ENCODE data around the gene BICC1. TPM values are rescaled to one million over a fixed set of nuclear protein-coding genes. Genes with fewer than 3 reads are reported as not detected.

The BICC1 gene
- total RNA-seq, 1 experiment from 2014 or later, result 105 TPM

DNA sequence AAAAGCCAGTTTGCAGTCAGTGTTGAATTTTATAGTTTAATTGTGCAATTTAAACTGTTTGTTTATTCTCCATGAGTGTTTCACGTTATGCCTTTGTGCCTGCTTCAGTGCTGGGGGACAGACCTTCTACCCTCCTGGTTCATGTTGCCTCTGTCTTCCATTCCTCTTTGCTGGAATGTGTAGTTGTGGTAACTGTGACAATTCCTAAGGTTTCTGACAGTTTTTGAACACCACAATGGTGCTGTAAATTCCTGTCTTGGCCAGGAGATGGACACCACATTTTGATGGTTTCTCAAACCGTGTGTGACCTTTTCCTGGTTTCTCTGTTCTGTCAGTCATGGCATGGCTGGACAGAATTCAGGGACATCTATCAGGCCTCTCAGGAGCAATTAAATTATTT is 201.7 kb downstream of the BICC1 start:
- no peak for DNase-seq (ENCODE audit: low read depth)
- in situ Hi-C loops (cut with HindIII; ENCODE audit: low pct_unique_long_range_greater_than_20kb, low sequenced_read_pairs), result no loop called here

DNA sequence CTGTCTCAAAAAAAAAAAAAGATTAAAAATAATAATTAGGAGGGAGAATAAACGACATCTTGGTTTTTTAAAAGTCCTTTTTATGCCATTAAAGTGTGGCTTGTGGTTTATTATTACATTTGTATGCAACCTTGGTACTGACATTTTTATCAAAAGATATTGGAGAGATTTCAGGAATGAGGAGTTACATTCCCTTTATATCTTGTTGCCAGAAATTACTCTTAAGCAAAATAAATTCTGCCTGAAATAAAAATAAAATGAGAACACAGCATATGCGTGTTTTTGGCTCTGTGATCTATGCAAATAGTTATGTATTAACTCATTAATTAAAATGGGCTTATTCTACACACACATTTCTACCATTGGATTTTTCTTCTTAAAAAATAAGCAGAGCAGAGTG is 202.4 kb downstream of the BICC1 start:
- in situ Hi-C loops (cut with HindIII; ENCODE audit: low pct_unique_long_range_greater_than_20kb, low sequenced_read_pairs), result no loop called here
- DNase-seq (ENCODE audit: low read depth), result no peak

DNA sequence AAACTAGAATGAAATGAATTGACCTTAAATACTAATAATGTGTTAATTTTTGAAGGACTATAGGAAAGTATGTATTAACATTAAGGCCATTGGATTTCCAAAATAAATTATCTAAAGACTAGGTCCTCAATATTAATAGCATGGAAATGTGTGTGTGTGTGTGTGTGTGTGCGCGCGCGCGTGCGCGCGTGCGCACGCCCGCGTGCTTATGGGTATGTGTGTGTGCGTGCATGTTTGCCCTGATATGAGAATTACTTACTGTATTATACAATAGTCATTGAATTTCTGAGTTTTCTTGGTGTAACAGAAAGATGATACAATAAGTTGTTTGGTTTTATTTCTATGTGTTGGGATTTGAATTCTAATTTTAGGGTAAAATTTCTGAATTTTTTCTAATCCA is 205.9 kb downstream of the BICC1 start:
- in situ Hi-C loops (cut with HindIII; ENCODE audit: low pct_unique_long_range_greater_than_20kb, low sequenced_read_pairs), result no loop called here
- DNase-seq (ENCODE audit: low read depth), result no peak

DNA sequence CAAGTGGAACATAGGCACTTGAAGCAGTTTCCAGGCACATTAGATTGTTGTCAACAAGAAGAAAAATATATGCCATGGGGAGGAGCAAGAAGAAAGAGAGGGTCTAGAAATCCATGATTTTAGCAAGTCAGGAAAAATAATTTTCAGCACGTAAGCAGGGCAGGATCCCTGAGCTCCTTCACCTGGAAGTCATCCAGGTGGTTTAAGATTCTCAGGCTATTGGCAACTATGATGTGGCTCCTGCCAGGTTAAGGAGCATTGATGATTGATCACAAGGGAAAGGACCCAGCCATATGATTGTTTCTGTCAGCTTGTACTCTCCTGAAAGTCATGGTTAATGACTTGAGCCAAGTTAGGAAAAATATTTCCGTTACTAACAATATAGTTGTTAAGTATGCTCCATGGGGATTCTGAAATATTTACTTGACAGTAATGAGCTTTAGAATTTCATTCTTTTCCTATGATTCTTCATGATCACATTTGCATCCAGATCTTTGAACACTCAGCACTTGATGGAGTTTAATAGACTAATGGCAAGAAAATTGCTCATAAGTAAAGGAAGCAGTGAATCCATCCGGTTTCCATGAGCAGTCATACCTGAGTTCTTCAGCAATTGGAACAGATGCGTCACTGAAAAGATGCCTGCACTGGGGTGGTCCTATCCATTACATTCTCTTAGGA is 209.1 kb downstream of the BICC1 start:
- no peak for DNase-seq (ENCODE audit: low read depth)
- in situ Hi-C loops (cut with HindIII; ENCODE audit: low pct_unique_long_range_greater_than_20kb, low sequenced_read_pairs), result no loop called here

DNA sequence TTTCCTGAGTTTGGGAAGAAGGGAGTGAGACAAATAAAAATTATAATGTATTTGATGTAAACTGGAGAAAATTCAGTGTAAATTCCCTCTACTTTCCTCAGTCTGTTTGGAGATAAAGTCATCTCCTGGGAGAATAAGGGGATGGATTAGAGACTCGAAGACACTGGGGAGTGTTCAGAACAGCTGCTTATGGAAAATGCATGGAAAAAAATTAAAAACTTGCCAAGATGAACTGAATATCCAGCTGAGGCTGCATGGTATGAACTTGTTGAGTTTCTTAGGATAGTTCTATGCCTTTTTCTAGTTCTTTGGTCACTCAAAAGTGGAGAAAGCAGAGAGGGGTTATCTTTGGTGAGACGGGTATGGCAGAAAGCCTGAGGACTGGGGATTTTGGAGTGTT is 210.5 kb downstream of the BICC1 start:
- in situ Hi-C loops (cut with HindIII; ENCODE audit: low pct_unique_long_range_greater_than_20kb, low sequenced_read_pairs), result no loop called here
- no peak for DNase-seq (ENCODE audit: low read depth)

DNA sequence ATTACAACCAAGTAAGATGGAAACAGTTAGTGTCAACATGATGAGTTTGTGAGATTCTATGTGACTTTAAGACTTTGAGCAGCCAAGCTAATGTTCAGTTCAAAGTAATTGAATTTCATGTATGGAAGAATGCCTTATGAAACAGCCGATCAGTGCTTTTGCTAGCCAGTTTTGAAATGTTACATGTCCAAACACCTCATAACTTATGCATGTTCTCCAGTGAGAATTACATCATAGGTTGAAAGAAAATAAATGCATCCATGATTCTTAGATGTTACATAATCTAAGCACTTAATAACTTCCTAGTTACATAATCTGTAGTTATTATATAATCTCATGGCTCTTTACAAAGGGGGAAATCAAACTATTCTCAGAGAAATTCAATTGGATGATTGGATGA is 211.3 kb downstream of the BICC1 start:
- no peak for DNase-seq (ENCODE audit: low read depth)

DNA sequence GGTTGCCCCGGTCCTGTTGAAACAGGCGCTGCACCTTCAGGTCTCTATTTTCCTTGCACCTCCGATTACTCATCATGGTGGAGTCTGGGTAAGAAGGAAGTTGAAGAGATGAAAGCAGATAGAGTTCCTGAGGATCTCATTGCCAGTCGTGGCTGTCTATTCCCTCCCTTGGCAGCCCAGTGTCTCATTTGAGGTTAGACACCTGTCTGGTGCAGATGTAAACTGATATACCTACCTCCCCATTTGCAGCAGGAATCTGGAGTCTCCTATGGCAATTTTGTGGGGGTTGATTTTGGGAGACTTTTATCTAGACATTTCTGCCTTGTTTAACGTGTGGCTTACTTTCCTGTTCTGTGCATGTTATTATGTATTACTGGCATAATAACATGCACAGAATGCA is 212.1 kb downstream of the BICC1 start:
- no peak for DNase-seq (ENCODE audit: low read depth)
- in situ Hi-C loops (cut with HindIII; ENCODE audit: low pct_unique_long_range_greater_than_20kb, low sequenced_read_pairs), result no loop called here

More for the DNA sequence above, 211.3 kb downstream of the BICC1 start:
- in situ Hi-C loops (cut with HindIII; ENCODE audit: low pct_unique_long_range_greater_than_20kb, low sequenced_read_pairs), result no loop called here

DNA sequence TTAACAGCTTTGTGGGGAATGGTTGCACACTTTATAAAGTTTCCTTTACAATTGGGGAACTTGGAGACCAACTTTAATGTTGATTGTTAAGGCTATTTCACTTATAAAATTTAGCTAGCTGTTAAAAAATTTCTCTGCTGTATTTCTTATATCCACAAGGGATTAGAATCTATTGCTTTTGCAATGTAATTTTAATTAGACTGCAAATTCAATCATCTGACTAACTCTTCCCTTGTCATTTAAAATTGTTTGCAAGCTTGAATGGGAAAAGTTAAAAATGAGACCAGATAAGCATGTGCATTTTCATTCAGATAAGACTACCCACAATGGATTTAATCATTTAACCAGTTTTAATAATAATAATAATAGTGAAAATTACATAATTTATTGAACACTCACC is 213.2 kb downstream of the BICC1 start:
- DNase-seq (ENCODE audit: low read depth), result no peak
- in situ Hi-C loops (cut with HindIII; ENCODE audit: low pct_unique_long_range_greater_than_20kb, low sequenced_read_pairs), result no loop called here

DNA sequence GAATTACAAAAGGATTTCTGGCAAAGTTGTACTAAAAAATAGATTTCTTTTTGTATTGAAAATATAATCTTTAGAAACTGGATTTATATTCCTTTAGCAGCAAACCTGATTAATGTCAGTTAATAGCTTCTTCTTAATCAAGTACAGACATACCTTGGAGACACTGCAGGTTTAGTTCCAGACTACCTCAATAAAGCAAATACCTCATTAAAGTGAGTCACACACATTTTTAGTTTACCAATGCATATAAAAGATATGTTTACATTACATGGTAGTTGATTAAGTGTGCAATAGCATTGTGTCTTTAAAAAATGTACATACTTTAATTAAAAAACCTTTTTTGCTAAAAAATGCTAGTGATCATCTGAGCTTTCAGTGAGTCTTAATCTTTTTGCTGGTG is 215.0 kb downstream of the BICC1 start:
- no peak for DNase-seq (ENCODE audit: low read depth)
- in situ Hi-C loops (cut with HindIII; ENCODE audit: low pct_unique_long_range_greater_than_20kb, low sequenced_read_pairs), result no loop called here

DNA sequence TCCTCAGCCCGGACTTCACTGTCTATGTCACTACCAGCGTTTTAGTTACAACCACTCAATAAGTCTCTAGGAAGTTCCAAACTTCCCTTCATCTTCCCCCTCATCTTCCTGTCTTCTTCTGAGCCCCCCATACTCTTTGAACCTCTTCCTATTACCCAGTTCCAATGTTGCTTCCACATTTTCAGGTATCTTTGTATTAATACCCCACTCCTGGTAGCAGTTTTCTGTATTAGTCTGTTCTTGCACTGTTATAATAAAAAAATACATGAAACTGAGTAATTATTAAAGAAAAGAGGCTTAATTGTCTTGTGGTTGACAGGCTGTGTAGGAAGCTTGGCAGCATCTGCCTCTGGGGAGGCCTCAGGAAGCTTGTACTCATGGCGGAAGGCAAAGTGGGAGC is 218.6 kb downstream of the BICC1 start:
- DNase-seq (ENCODE audit: low read depth), result no peak
- in situ Hi-C loops (cut with HindIII; ENCODE audit: low pct_unique_long_range_greater_than_20kb, low sequenced_read_pairs), result no loop called here

DNA sequence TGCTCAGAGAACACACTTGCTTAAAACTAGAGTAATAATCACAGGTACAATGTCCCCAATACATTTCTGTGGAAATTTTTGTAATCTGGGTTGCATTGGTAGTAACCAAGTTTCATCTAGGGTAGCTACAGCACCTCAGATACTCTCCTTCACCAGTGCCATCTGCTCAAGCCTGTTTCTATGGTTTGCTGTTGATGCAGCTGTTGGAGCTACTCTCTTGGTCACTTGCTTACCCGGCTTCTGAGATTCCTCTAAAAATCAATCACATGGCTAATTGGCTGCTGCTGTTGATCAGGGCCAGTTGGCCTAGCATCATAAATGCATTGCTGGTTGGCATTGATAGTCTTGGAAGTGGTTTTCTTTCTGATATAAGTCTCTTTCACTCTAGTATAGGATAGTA is 220.8 kb downstream of the BICC1 start:
- no peak for DNase-seq (ENCODE audit: low read depth)
- in situ Hi-C loops (cut with HindIII; ENCODE audit: low pct_unique_long_range_greater_than_20kb, low sequenced_read_pairs), result no loop called here

DNA sequence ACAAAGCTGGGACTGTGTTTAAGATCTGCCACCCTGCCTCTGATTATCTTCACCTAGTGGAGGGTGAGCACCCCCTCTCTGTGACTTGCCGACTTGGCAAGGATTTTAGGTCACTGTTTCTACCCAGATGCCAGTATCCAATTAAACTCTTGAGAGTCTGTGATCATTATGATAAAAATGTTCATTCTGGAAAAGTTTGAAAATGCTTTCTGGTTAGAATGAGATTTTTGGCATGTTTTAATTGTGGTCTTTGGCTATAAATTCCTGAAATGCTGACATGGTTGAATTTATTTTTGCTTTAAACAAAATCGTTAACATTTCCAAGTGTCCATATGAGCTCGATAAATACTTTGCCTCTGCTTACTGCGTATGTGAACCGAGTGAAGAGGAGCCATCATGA is 221.4 kb downstream of the BICC1 start:
- in situ Hi-C loops (cut with HindIII; ENCODE audit: low pct_unique_long_range_greater_than_20kb, low sequenced_read_pairs), result no loop called here
- no peak for DNase-seq (ENCODE audit: low read depth)

DNA sequence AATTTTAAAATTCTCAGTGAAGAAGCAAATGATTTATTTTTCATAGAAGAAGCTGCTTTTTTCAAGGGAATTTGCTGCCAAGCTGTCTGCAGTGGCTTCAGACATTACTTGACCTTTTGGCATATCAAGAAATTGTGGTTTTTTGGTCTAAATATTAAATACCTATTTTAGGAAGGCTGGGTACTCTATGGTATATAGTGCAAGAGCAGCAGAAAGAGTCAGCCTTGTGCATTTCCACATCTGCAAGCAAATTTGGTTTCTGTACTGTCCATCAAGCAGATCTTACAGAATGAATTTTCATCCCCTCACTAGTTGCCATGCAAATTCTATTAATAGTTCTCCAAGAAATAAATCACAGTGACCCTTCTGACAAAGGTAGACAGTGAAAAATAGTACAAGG is 222.0 kb downstream of the BICC1 start:
- in situ Hi-C loops (cut with HindIII; ENCODE audit: low pct_unique_long_range_greater_than_20kb, low sequenced_read_pairs), result no loop called here

DNA sequence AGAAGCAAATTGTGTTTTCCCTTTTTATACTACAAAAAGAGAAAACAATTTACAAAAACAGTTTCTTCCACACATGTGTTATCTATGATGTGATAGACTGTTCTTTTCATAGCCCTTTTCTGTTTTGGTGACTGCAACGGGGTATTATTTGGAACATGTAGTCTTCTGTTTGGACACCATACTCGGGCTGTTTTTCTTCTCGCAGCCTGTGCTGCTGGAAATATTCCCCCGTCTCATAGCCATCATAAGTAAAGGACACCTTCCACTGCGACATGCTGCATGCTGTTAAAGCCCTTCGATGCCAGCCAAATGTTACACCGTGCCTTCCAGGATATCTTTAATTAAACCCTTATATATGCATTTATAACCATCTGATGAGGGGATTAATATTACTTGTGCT is 222.4 kb downstream of the BICC1 start:
- in situ Hi-C loops (cut with HindIII; ENCODE audit: low pct_unique_long_range_greater_than_20kb, low sequenced_read_pairs), result no loop called here
- DNase-seq (ENCODE audit: low read depth), result no peak

More for the DNA sequence above, 222.0 kb downstream of the BICC1 start:
- DNase-seq (ENCODE audit: low read depth), result no peak

DNA sequence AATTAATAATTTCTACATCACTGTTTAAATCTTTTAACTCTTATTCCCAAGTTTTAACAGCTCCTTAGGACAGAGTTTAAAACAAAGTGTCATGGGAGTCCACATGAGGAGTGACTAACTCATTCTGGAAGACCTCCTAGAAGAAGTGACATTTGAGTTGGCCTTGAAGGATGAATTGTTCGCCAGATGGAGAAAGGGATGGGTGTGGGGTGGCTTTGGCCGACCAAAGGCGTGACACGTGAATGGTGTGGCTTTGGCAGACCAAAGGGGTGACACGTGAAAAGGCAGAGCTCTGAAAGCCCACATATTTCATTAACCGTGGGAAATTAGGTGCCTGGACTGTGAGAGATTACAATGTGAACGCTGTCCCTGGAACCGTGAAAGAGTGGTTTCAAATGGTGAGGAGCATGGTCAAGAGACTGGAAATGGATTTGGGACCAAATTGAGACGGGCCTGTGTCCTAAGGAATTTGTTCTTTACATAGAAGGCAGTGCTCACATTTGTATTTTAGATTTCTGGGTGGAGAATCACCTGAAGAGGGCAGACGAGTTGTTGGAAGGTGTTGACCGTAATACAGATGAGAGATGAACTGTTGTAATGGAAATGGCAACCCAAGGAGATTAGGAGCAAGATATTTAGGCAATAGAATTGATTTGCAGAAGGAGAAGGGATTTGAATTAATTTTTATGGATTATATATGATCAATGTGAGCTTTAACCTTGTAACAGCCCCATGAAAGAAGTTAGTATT is 228.1 kb downstream of the BICC1 start:
- in situ Hi-C loops (cut with HindIII; ENCODE audit: low pct_unique_long_range_greater_than_20kb, low sequenced_read_pairs), result no loop called here
- no peak for DNase-seq (ENCODE audit: low read depth)

DNA sequence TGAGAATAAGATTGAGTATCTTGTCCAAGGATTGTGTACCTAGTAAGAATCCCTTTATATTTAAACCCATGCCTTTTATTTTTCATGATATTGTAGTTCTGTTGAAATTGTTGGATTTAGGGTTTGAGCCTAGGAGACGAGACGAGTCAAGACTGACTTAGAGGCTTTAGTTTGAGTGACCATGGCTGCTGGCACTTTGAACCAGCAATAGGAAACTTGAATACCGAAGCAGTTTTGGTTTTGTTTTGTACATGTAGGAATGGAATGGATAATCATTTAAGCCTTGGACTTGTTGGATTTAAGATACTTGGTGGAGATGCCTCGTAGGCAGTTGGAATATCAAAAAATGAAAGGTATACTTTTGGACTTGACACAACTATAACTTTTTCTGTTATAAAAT is 229.0 kb downstream of the BICC1 start:
- in situ Hi-C loops (cut with HindIII; ENCODE audit: low pct_unique_long_range_greater_than_20kb, low sequenced_read_pairs), result no loop called here
- DNase-seq (ENCODE audit: low read depth), result no peak

DNA sequence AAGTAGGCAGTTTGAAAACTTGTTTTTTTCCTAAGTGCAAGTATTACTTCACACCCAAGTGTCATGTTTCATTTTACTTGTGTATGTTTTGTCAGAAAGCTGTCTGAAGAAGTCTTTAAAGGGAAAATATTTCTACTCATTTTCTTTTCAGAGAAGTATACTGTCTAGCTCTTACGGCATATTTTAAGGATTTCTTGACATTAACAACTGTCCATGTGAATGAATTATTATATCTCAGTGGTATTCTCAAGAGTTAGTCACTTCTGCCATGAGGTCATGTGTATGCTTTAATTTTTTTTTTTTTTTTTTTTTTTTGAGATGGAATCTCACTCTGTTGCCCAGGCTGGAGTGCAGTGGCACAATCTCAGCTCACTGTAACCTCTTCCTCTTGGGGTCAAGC is 229.5 kb downstream of the BICC1 start:
- in situ Hi-C loops (cut with HindIII; ENCODE audit: low pct_unique_long_range_greater_than_20kb, low sequenced_read_pairs), result no loop called here
- DNase-seq (ENCODE audit: low read depth), result no peak

DNA sequence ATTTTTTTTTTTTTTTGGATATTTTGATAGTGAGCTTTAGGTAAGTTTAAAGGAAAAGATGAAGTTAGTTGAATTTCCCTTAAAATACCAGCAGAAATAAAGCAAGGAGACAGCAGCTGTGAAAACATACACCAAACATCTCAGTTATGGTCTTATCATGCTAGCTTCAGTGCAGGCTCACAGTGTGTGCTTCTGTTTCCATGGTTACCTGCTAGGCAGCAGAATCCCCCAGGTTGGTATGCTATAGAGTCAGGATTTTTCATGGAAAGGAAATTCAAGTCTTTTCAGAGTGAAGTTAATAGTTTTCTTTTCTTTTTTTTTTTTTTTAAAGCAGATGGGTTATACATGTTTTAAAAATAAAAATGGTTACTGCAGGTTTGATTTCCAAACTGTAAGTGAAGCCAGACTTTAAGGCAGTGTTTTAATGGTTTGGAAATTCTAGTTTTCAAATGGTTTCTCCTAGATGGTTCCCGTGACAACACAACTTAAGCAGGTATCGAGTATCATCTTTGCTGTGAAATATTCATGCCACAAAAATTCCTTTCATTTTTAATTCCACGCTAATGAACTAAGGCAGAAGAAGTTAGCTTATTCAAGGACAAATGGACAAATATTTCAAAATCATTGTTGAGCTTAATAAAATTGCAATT is 230.9 kb downstream of the BICC1 start:
- DNase-seq (ENCODE audit: low read depth), result no peak
- in situ Hi-C loops (cut with HindIII; ENCODE audit: low pct_unique_long_range_greater_than_20kb, low sequenced_read_pairs), result no loop called here

DNA sequence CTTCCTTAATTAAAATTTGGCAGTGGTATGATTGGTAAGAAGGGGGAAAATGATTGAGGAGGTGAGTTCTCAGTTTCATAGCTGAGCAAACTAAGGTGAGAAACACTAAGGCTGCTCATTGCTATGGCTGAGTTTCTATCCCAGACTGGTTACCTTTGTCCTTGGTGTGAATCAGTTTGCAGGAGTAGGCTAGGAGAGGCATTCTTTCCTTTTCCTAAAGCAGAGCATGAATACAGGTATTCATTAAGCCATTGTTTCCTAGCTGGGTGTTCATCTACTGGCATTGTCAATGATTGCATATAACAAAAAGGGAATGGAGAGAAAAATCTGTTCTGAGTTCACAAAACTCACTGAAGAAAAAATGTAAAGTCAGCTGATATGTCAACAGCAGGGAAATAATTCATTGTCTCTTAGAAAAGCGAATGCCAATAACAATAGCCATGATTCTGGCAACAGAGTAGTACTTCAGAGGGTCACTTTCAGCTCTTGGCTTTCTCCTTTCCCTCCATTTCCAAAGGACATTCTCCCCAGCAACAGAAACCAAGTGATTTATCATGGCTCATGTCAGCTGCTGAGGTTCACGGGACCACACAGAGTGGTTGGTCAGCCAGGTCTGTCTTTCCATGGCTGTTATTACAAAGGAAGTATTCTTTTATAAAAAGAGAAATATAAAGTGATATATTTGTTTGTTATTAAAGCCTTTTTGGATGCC is 234.0 kb downstream of the BICC1 start:
- no peak for DNase-seq (ENCODE audit: low read depth)
- in situ Hi-C loops (cut with HindIII; ENCODE audit: low pct_unique_long_range_greater_than_20kb, low sequenced_read_pairs), result no loop called here

Measured in Caki2 (cell line).